ENCODE data around the gene RASGRF1. TPM values are rescaled to one million over a fixed set of nuclear protein-coding genes. Genes with fewer than 3 reads are reported as not detected.
A peak's percentile ranks its signal among the peaks of the same experiment; 100 is the strongest.
"Not testable (repeated sequence)": the region's sequence is repeated elsewhere in the genome, so short reads cannot be mapped to it uniquely, and the experiment has no call there.

RASGRF1 gene
- total RNA-seq, 1 donor from 2014 or later, result 7.4 TPM

- peak; percentile 18 for DNase-seq (ENCODE audit: low read depth)
These were observed 48.9 kb downstream of the RASGRF1 start for GRCh38 chr15:79041601-79042168.

GRCh38 chr15:79037848-79038247 is 52.7 kb downstream of the RASGRF1 start:
- DNase-seq (ENCODE audit: low read depth), result no peak

- no peak for DNase-seq (ENCODE audit: low read depth)
These were observed 54.3 kb downstream of the RASGRF1 start for GRCh38 chr15:79036323-79036722.

GRCh38 chr15:79035814-79036213 is 54.8 kb downstream of the RASGRF1 start:
- DNase-seq (ENCODE audit: low read depth), result no peak

- DNase-seq (ENCODE audit: low read depth), result peak; percentile 15
These were observed 55.4 kb downstream of the RASGRF1 start for GRCh38 chr15:79035111-79035601.

- DNase-seq (ENCODE audit: low read depth), result no peak
These were observed 56.3 kb downstream of the RASGRF1 start for GRCh38 chr15:79034284-79034683.

GRCh38 chr15:79032656-79033055 is 57.9 kb downstream of the RASGRF1 start:
- peak; percentile 14 for DNase-seq (ENCODE audit: low read depth)

- no peak for DNase-seq (ENCODE audit: low read depth)
These were observed 58.8 kb downstream of the RASGRF1 start for GRCh38 chr15:79031821-79032220.

GRCh38 chr15:79031201-79031600 is 59.4 kb downstream of the RASGRF1 start:
- no peak for DNase-seq (ENCODE audit: low read depth)

GRCh38 chr15:79030470-79030869 is 60.1 kb downstream of the RASGRF1 start:
- DNase-seq (ENCODE audit: low read depth), result no peak

- DNase-seq (ENCODE audit: low read depth), result peak; percentile 52
These were observed 62.1 kb downstream of the RASGRF1 start for GRCh38 chr15:79028411-79028964.

- no peak for DNase-seq (ENCODE audit: low read depth)
These were observed 62.8 kb downstream of the RASGRF1 start for GRCh38 chr15:79027532-79028410.

- DNase-seq (ENCODE audit: low read depth), result no peak
These were observed 64.8 kb downstream of the RASGRF1 start for GRCh38 chr15:79025802-79026201.

- DNase-seq (ENCODE audit: low read depth), result no peak
These were observed 65.4 kb downstream of the RASGRF1 start for GRCh38 chr15:79025201-79025600.

GRCh38 chr15:79024493-79024892 is 66.1 kb downstream of the RASGRF1 start:
- DNase-seq (ENCODE audit: low read depth), result not testable (repeated sequence)

- no peak for DNase-seq (ENCODE audit: low read depth)
These were observed 66.7 kb downstream of the RASGRF1 start for GRCh38 chr15:79023918-79024317.

- DNase-seq (ENCODE audit: low read depth), result no peak
These were observed 67.1 kb downstream of the RASGRF1 start for GRCh38 chr15:79023546-79023890.

GRCh38 chr15:79018960-79019359 is 71.6 kb downstream of the RASGRF1 start:
- DNase-seq (ENCODE audit: low read depth), result no peak

GRCh38 chr15:79017953-79018352 is 72.6 kb downstream of the RASGRF1 start:
- DNase-seq (ENCODE audit: low read depth), result no peak

GRCh38 chr15:79016527-79017170 is 73.9 kb downstream of the RASGRF1 start:
- DNase-seq (ENCODE audit: low read depth), result no peak

- no peak for DNase-seq (ENCODE audit: low read depth)
These were observed 75.2 kb downstream of the RASGRF1 start for GRCh38 chr15:79015416-79015815.

GRCh38 chr15:79010278-79010677 is 80.3 kb downstream of the RASGRF1 start:
- DNase-seq (ENCODE audit: low read depth), result no peak

Data from myocyte (in vitro differentiated cells).